RPMI7951 (cell line): ENCODE data around the gene IGLON5. TPM values are rescaled to one million over a fixed set of nuclear protein-coding genes. Genes with fewer than 3 reads are reported as not detected.
A peak's percentile ranks its signal among the peaks of the same experiment; 100 is the strongest.

Experiments used
- DNase-seq: peaks from one replicate; pipeline ENCODE4 v3.0.0-alpha.2; 2012; ENCODE audit warnings: low read depth
- total RNA-seq: library from RNA; depleted of rRNA; stranded (reverse); fragments of >200 nt; shearing (Covaris generic); gene quantifications from 2 replicates; pipeline ENCODE4 v1.2.3, GENCODE V29; 2014

Gene IGLON5
- total RNA-seq, 1 experiment from 2014 or later: not detected

DNA sequence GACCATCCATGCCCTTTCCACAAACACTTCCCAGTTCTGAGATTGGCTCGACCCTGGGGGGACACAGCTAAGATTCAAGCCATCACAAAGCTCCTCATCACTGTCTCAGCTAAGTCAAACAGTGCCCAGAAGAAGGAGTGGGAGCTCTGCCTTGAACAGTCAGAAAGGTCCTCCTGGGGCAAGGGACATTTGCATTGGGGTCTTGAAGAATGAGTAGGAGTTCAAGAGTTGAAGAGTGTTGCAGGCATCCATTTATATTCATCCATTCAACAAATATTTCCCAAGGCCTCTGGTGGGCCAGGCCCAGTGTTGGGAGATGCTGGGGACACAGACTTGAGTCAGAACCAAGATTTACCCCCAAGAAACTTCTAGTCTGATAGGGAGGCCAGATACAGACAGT is 6.5 kb downstream of the IGLON5 start:
- DNase-seq: no peak

DNA sequence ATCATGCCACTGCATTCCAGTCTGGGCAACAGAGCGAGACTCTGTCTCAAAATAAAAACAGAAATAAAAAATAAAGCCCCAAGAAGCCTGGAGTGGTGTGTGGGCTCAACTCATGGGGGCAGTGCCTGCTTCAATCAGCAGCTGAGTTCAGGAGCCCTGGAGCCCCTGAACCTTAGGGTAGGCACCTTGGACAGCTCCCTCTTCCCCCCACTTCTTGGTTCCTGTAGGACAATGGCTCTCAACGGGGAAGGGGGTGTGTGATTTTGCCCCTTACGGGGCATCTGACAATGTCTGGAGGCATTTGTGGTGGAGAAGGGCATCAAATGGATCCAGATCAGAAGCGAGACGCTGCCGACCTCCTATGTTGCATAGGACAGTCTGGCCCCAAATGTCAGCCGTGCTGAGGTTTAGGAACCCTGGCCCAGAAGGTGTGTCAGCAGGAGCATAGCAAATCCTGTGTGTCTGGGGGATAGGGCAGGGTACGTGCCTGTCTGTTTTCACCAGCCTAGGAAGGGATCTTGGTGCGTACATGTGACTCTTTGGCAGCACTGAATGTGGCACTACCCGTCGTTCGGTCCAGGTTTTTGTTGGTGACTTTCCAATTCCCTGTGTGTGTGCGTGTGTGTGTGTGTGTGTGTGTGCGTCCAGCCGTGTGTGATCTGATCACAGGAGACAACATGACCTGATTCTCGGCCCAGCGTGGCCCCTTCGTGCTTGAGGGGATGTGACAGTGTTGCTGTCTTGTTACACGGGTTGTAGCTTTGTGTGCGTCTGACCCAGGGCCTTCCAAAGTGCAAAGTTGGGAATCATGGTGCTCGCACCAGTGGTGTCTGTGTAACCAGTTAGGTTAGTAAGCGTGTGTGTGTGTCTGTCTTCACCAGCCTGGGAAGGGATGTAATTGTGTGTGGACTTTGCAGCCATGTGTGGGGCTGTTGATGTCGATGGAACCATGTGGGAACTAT is 7.5 kb downstream of the IGLON5 start:
- DNase-seq: no peak

DNA sequence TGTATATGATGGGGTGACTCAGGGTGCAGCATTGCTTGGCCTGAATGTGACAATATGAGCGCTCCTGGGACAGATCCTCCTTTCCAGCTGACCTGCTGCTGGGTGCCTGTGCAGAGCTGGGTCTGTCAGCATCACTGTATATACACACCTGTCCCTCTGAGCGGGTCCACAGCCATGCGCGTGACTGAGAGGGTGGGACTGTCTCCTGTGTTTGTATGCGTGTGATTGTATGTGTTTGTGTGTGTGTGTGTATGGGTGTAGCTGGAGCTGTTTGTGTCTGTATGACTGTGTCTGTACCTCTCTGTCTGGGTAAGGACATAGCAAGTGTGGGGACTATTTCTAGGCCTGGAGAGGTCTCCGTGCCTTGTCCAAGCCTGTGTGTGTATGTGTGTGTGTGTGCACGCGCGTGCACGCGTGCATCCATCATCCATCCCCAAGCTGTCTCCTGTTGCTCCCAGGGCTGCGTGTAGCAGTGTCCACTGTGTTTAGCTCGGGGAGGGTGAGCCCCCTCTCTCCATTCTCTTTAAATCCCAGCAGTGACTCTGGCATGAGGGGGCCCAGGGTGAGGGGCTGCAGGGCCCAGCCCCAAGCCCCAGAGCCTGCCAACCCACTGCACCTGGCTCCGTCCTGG is 8.3 kb downstream of the IGLON5 start:
- no peak for DNase-seq

- no peak for DNase-seq
These were observed 8.8 kb downstream of the IGLON5 start for GRCh38 chr19:51320280-51320657.

DNA sequence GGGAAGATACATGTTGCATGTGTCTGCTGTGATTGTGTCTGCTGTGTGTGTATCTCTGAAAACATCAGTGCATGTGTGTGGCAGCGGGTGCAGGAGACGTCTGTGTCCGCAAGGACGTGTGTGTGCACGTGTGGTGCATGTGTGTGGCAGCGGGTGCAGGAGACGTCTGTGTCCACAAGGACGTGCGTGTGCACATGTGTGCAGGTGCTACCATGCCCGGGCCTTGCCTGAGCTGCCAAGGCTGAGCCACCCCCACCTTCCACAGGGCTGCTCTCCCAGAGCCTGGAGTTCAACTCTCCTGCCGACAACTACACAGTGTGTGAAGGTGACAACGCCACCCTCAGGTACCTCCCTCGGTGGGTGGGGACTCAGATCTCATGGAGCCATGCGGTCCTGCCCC is 10.4 kb downstream of the IGLON5 start:
- no peak for DNase-seq

DNA sequence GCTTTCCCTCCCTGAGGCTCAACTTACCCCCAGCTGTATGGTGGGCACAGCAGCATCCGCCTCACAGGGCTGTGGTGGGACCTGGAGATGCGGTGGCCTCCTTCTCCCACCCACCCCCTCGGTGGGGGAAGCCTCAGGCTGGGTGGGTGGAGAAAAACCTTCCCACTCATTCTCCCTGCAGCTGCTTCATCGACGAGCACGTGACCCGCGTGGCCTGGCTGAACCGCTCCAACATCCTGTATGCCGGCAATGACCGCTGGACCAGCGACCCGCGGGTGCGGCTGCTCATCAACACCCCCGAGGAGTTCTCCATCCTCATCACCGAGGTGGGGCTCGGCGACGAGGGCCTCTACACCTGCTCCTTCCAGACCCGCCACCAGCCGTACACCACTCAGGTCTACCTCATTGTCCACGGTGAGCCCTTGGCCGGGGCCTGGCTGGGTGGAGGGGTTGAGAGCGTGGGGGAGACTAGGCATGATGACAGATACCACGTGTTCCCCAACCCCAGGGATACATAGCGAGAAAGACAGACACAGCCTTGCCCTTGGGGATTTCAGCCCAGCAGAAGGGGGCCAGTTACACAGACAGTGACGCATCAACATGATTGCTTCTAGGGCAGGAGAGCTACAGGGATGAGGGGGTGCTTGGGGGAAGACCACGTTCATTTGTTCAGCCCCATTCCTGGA is 12.2 kb downstream of the IGLON5 start:
- no peak for DNase-seq

- DNase-seq: no peak
These were observed 12.7 kb downstream of the IGLON5 start for GRCh38 chr19:51324167-51324481.

- DNase-seq: no peak
These were observed 13.9 kb downstream of the IGLON5 start for GRCh38 chr19:51325161-51325976.

GRCh38 chr19:51326216-51327065 is 15.0 kb downstream of the IGLON5 start:
- no peak for DNase-seq

GRCh38 chr19:51327066-51328001 is 15.9 kb downstream of the IGLON5 start:
- peak; percentile 61 for DNase-seq

DNA sequence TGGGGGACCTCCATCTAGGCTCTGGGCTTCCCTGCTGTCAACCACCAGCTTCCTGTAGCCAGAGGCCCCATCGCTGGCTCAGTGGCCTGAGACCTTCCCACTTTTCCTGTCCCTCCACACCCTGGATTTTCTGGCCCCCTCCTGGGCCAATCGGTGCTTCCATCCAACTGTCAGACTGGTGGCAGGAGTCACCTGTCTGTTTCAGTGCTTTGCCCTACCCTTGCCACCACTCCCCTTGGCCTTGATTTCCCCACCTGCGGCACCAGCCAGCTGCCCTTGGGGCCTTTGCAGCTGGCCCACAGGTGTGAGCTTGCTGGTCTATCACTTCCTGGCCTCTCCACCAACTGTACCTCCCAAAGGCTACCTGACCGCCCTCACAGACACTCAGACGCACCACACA is 18.0 kb downstream of the IGLON5 start:
- DNase-seq: no peak

GRCh38 chr19:51330366-51330765 is 18.9 kb downstream of the IGLON5 start:
- no peak for DNase-seq

DNA sequence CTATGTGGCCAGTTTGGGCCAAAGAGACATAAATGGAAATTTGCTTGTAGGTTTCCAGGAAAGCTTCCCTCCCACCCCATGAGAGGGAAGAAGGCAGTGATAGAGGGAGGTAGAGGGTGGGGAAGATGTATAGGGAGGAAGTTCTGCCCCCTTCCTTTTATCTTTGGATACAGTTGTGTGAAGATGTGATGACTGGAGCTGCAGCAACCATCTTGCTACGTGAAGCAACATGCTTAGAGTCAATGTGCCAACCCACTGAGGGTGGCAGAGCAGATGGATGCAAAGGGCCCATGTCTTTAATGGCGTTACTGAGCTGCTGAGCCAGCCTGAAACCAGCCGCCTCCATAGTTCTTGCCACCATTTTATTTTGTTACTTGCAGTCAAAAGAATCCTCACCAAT is 19.7 kb downstream of the IGLON5 start:
- no peak for DNase-seq

- no peak for DNase-seq
These were observed 20.3 kb downstream of the IGLON5 start for GRCh38 chr19:51331716-51332115.

DNA sequence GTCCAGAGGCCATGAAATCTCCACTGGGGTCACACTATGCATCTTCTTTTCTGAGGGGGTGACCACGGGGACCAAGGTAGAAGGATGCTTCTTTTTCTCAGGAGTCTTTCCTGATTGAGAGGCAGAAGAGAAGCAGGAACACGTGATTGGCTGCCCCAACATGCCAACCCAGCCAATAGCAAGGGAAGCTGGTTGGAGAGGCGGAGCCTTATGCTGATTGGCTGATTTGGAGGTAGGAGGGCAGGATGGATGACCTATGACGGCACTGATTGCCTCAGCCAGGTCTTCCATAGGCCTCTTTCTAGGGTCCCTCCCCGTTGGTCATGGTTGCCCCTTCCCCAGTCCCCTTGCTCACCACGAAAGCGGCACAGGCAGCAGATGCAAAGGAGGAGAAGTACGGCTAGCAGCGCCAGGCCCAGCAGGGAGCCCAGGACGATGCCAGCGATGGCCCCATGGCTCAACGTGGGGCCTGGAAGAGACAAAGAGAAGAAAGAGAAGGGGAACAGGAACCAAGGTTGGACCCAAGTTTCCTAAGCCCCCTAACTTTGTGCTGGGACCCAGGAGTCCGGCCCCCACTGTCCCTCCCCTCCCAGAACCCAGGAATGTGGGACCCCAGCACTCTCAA is 22.5 kb downstream of the IGLON5 start:
- no peak for DNase-seq

GRCh38 chr19:51337141-51337860 is 25.9 kb downstream of the IGLON5 start:
- no peak for DNase-seq

DNA sequence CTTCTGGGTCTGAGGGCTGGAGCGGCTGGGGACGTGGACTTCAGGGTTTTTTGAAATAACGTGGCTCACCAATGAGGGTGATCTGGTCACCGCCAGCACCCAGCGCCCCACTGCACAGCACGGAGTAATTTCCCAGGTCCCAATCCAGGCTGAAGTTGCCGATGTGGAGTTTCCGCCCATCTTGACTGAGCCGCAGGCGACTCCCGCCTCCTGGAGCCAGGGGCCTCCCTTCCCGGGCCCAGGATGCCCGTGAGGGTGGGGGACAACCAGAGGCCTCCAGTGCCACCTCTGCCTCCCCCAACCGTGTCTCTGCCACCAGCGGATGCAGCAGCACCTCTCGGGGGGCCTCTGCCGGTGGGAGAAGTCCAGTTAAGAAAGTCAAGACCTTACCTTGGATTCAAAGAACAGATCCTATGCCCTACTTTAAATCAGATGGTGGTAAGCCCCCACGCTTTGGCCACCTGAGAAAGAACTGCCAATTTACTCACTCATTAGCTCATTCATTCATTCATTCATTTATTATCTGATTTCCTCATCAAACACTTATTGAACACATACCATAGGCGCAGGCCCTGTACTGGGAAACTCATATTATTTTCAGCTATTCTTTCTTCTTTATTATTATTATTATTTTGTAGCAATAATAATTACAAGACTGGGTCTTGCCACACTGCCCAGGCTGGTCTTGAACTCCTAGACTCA is 26.6 kb downstream of the IGLON5 start:
- DNase-seq: no peak
